Smooth muscle cell (in vitro differentiated cells): ENCODE data around the gene XRCC2. TPM values are rescaled to one million over a fixed set of nuclear protein-coding genes. Genes with fewer than 3 reads are reported as not detected.

ENCODE experiments used
- DNase-seq: peaks from one replicate; lab custom pipeline; 2025; ENCODE audit not compliant: unreplicated experiment; lab: John Stamatoyannopoulos, UW
- H2AFZ ChIP-seq: fragments of 200-600 bp; sonication (generic); 2 replicates; pipeline ENCODE4 v1.6.0; 2016; ENCODE audit warnings: antibody characterized with exemption, low read depth, mild to moderate bottlenecking
- H3F3A ChIP-seq: fragments of 200-600 bp; sonication (generic); 2 replicates; pipeline ENCODE4 v1.6.0; 2017; ENCODE audit warnings: antibody characterized with exemption, low read depth
- H3K27ac ChIP-seq: fragments of 200-600 bp; sonication (generic); 2 replicates; pipeline ENCODE4 v1.5.1; 2016; ENCODE audit warnings: low read depth, mild to moderate bottlenecking
- H3K27me3 ChIP-seq: fragments of 200-600 bp; sonication (generic); 2 replicates; pipeline ENCODE4 v1.6.1; 2016; ENCODE audit warnings: low read depth, mild to moderate bottlenecking
- H3K36me3 ChIP-seq: fragments of 200-600 bp; sonication (generic); 2 replicates; pipeline ENCODE4 v1.5.1; 2016; ENCODE audit warnings: low read depth
- H3K4me1 ChIP-seq: fragments of 200-600 bp; sonication (generic); 2 replicates; pipeline ENCODE4 v1.5.1; 2016; ENCODE audit warnings: low read depth
- H3K4me2 ChIP-seq: fragments of 200-600 bp; sonication (generic); 2 replicates; pipeline ENCODE4 v1.6.0; 2016; ENCODE audit warnings: mild to moderate bottlenecking
- H3K4me3 ChIP-seq: fragments of 200-600 bp; sonication (generic); 2 replicates; pipeline ENCODE4 v1.5.1; 2016; ENCODE audit warnings: mild to moderate bottlenecking
- H3K79me2 ChIP-seq: fragments of 200-600 bp; sonication (generic); 2 replicates; pipeline ENCODE4 v1.6.0; 2016; ENCODE audit warnings: low read depth, mild to moderate bottlenecking
- H3K9ac ChIP-seq: fragments of 200-600 bp; sonication (generic); 2 replicates; pipeline ENCODE4 v1.6.0; 2016; ENCODE audit warnings: low read depth
- H3K9me3 ChIP-seq: fragments of 200-600 bp; sonication (generic); replicated peaks from 2 replicates; pipeline ENCODE4 v1.5.1; 2016; ENCODE audit warnings: low read depth
- H4K20me1 ChIP-seq: fragments of 200-600 bp; sonication (generic); 2 replicates; pipeline ENCODE4 v1.6.0; 2016; ENCODE audit warnings: low read depth
- WGBS: methylation state at CpG from one replicate; pipeline ENCODE4 v1.1.7; 2016; ENCODE audit warnings: low lambda C conversion rate; 5-methylcytosine and 5-hydroxymethylcytosine counted together
- polyA plus RNA-seq: library from polyadenylated mRNA; unstranded; fragments of >200 nt; fragmentation: Nextera tagmentation; extraction: Ambion mirVana; gene quantifications from 2 replicates; pipeline ENCODE4 v1.2.1, GENCODE V29; 2016
- total RNA-seq: library from RNA; depleted of rRNA; stranded (reverse); fragments of >200 nt; gene quantifications from 2 replicates; pipeline ENCODE4 v1.2.3, GENCODE V29; 2014
- TF ChIP-seq, protein P1 (sequence below): fragments of 200-600 bp; sonication (generic); IDR thresholded peaks from 2 replicates; pipeline ENCODE4 v1.5.1; 2017; ENCODE audit warnings: borderline replicate concordance, mild to moderate bottlenecking, antibody characterized with exemption; ENCODE audit not compliant: insufficient read depth, poor library complexity, severe bottlenecking

The XRCC2 gene
- total and polyA plus RNA-seq, 2 experiments from 2014 or later, result 0.72 to 1.8 TPM

DNA sequence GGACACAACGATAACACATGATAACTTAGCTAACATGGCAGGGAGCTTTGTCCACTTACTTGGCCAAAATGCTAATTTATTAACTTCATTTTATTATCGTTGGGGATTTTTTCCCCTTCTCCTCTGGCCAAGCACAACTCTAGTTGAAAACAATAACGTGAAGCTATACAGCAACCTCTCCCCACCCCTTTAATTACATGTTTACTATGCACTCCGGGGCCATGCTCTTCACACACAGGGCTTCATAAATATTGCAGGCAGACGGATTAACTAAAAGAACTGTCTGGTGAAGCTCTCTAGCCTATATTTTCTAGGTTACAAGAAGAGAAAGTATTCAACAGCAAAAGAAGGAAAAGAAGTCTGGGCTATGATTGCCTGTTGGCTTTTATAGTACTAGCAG is 51.7 kb downstream of the XRCC2 start:
- H3K9me3 ChIP-seq, result no peaks in the 10 kb centered on the region
- no peak for DNase-seq
- TF ChIP-seq, protein P1, sequence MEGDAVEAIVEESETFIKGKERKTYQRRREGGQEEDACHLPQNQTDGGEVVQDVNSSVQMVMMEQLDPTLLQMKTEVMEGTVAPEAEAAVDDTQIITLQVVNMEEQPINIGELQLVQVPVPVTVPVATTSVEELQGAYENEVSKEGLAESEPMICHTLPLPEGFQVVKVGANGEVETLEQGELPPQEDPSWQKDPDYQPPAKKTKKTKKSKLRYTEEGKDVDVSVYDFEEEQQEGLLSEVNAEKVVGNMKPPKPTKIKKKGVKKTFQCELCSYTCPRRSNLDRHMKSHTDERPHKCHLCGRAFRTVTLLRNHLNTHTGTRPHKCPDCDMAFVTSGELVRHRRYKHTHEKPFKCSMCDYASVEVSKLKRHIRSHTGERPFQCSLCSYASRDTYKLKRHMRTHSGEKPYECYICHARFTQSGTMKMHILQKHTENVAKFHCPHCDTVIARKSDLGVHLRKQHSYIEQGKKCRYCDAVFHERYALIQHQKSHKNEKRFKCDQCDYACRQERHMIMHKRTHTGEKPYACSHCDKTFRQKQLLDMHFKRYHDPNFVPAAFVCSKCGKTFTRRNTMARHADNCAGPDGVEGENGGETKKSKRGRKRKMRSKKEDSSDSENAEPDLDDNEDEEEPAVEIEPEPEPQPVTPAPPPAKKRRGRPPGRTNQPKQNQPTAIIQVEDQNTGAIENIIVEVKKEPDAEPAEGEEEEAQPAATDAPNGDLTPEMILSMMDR, result no peak
- H2AFZ ChIP-seq, result no peak overlapping the region
- no peak overlapping the region for H3K9ac ChIP-seq
- no peaks in the 10 kb centered on the region for H3K36me3 ChIP-seq
- H3F3A ChIP-seq, result no peaks in the 10 kb centered on the region
- no peaks in the 10 kb centered on the region for H3K4me1 ChIP-seq
- H3K4me2 ChIP-seq, result no peak overlapping the region
- no peaks in the 10 kb centered on the region for H4K20me1 ChIP-seq
- WGBS, result 66% methylated on average over 5 of the region's 5 CpGs
- no peak overlapping the region for H3K4me3 ChIP-seq
- no peak overlapping the region for H3K27ac ChIP-seq
- no peaks in the 10 kb centered on the region for H3K27me3 ChIP-seq
- H3K79me2 ChIP-seq, result no peaks in the 10 kb centered on the region

DNA sequence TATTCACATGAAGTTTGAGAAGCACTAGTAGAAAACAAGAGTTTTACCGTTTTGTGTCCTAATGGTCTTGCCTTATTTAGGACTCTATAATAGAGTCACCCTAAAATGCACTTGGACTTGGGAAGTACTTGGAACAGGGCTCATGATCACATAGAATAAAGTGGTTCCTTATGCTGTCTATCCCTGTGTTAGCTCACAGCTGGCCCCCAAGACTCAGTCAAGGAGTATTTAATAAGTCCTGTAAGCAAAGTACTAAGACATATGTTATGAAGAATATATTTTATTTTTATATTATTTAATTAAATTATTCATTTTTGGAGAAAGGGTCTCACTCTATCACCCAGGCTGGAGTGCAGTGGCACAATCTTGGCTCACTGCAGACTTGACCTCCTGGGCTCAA is 54.5 kb downstream of the XRCC2 start:
- Histone ChIP-seq H3K9me3 (no peaks in the 10 kb centered on the region), H3K36me3 (no peaks in the 10 kb centered on the region), H3K4me3 (no peak overlapping the region), H3K79me2 (no peaks in the 10 kb centered on the region), H3K9ac (no peak overlapping the region), H2AFZ (no peak overlapping the region), H3K27ac (no peak overlapping the region), H3F3A (no peaks in the 10 kb centered on the region), H3K4me2 (no peak overlapping the region), H3K27me3 (no peaks in the 10 kb centered on the region), H4K20me1 (no peaks in the 10 kb centered on the region), H3K4me1 (no peaks in the 10 kb centered on the region)
- TF ChIP-seq, protein P1, result no peak
- 96% methylated on average over 1 of the region's 1 CpG for WGBS
- no peak for DNase-seq

DNA sequence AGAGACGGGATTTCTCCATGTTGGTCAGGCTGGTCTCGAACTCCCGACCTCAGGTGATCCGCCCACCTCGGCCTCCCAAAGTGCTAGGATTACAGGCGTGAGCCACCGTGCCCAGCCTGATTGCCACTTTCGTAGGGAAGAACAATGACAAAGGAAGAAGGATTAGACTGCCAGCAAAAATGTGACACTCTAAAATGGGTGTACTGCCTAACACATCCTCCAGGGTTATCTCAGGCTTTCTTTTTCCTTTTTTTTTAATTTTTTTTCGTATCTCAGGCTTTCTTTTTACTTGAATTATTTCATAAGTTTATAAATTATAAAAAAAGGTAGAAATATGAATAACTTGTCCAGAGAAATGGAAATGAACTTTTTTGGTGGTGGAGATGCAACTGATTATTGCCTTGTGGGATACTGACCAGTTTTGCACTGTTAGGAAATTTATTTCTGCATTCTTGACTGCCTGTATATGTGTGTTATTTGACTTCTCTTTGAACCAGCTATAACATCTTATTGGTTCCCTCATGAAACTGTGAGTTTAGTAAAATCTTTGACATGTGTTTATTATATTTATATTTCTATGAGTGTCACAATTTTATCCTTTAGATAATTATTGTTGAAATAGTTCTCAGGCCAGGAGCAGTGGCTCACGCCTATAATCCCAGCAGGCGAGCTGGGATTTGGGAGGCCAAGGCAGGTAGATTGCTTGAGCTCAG is 56.8 kb downstream of the XRCC2 start:
- Histone ChIP-seq H3K9me3 (no peaks in the 10 kb centered on the region), H3K4me1 (no peaks in the 10 kb centered on the region), H2AFZ (no peak overlapping the region), H3K79me2 (no peaks in the 10 kb centered on the region), H3K4me2 (no peak overlapping the region), H3F3A (no peaks in the 10 kb centered on the region), H4K20me1 (no peaks in the 10 kb centered on the region), H3K27me3 (no peaks in the 10 kb centered on the region), H3K4me3 (no peak overlapping the region), H3K27ac (no peak overlapping the region), H3K9ac (no peak overlapping the region), H3K36me3 (no peaks in the 10 kb centered on the region)
- DNase-seq, result no peak
- WGBS, result 93% methylated on average over 11 of the region's 11 CpGs
- TF ChIP-seq, protein P1, result peak; percentile 5

DNA sequence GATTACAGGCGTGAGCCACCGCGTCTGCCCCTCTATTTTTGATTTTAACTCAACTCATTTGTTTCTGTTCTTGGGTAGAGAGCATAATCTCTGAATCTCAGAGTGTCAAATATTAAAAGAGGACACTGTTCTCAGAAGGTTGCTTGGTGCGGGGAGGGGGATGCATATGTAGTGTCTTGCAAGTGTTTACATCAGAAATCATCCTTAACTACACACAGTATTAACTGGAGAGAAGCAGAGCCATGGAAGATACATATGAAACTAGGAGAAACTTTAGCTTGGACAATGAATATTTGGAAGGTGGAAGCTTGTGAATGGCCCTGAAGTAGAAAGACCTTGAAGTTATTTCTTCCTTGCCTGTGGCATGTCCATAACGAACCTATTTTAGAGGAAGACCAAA is 57.5 kb downstream of the XRCC2 start:
- no peak overlapping the region for H3K4me3 ChIP-seq
- H3K27me3 ChIP-seq, result no peaks in the 10 kb centered on the region
- no peaks in the 10 kb centered on the region for H4K20me1 ChIP-seq
- DNase-seq, result no peak
- no peak overlapping the region for H3K4me2 ChIP-seq
- no peaks in the 10 kb centered on the region for H3K9me3 ChIP-seq
- TF ChIP-seq, protein P1, result no peak
- H3K9ac ChIP-seq, result no peak overlapping the region
- WGBS, result 91% methylated on average over 5 of the region's 5 CpGs
- no peaks in the 10 kb centered on the region for H3K4me1 ChIP-seq
- no peak overlapping the region for H3K27ac ChIP-seq
- H3K79me2 ChIP-seq, result no peaks in the 10 kb centered on the region
- H3F3A ChIP-seq, result no peaks in the 10 kb centered on the region
- no peak overlapping the region for H2AFZ ChIP-seq
- no peaks in the 10 kb centered on the region for H3K36me3 ChIP-seq
